Muscle of back (tissue), 11 donors: ENCODE measurements around the gene IL25. TPM values are rescaled to one million over a fixed set of nuclear protein-coding genes. Genes with fewer than 3 reads are reported as not detected.
"Not testable (repeated sequence)": the region's sequence is repeated elsewhere in the genome, so short reads cannot be mapped to it uniquely, and the experiment has no call there.

ENCODE experiments used
- DNase-seq, 3 donors: peaks; one replicate each; pipeline versions ENCODE4 v3.0.0 to v3.0.0-alpha.2; 2013
- polyA plus RNA-seq, 10 donors: library from polyadenylated mRNA; unstranded; fragments of 120-200 nt; gene quantifications; one replicate each; pipeline ENCODE4 v1.2.1, GENCODE V29; 2013; ENCODE audit not compliant: insufficient read length in 10 of 10

Gene IL25
- polyA plus RNA-seq, 10 donors: not detected

DNA sequence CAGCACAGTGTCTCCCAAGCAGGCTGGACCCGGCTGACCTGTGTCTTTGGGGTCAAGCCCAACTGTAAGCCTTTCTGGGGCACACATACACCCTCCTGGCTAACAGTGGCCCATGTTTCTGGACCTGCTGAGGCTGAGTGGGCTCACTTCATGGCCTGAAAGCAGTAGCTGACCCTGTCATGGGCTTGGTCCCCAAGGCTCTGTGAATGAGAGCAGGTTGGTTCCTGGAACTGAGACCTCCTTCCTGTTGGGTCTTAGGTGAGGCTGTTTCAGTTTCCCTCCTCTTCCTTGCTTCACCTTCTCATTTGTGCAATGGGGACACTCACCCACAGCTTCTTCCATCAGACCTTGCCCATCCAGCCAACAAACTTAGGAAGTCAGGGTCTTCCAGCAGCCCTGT is 744 bp upstream of the IL25 start:
- no peak for DNase-seq

DNA sequence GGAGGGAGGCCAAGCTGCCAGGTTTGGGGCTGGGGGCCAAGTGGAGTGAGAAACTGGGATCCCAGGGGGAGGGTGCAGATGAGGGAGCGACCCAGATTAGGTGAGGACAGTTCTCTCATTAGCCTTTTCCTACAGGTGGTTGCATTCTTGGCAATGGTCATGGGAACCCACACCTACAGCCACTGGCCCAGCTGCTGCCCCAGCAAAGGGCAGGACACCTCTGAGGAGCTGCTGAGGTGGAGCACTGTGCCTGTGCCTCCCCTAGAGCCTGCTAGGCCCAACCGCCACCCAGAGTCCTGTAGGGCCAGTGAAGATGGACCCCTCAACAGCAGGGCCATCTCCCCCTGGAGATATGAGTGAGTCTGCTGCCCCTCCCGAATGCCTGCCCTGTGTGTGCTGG is 432 bp downstream of the IL25 start:
- no peak for DNase-seq

DNA sequence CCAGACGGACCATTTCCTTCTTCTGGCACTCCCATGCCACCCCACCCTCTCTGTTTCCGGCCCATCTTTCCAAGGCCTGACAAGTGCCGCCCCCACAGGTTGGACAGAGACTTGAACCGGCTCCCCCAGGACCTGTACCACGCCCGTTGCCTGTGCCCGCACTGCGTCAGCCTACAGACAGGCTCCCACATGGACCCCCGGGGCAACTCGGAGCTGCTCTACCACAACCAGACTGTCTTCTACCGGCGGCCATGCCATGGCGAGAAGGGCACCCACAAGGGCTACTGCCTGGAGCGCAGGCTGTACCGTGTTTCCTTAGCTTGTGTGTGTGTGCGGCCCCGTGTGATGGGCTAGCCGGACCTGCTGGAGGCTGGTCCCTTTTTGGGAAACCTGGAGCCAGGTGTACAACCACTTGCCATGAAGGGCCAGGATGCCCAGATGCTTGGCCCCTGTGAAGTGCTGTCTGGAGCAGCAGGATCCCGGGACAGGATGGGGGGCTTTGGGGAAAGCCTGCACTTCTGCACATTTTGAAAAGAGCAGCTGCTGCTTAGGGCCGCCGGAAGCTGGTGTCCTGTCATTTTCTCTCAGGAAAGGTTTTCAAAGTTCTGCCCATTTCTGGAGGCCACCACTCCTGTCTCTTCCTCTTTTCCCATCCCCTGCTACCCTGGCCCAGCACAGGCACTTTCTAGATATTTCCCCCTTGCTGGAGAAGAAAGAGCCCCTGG is 3.1 kb downstream of the IL25 start:
- no peak for DNase-seq

DNA sequence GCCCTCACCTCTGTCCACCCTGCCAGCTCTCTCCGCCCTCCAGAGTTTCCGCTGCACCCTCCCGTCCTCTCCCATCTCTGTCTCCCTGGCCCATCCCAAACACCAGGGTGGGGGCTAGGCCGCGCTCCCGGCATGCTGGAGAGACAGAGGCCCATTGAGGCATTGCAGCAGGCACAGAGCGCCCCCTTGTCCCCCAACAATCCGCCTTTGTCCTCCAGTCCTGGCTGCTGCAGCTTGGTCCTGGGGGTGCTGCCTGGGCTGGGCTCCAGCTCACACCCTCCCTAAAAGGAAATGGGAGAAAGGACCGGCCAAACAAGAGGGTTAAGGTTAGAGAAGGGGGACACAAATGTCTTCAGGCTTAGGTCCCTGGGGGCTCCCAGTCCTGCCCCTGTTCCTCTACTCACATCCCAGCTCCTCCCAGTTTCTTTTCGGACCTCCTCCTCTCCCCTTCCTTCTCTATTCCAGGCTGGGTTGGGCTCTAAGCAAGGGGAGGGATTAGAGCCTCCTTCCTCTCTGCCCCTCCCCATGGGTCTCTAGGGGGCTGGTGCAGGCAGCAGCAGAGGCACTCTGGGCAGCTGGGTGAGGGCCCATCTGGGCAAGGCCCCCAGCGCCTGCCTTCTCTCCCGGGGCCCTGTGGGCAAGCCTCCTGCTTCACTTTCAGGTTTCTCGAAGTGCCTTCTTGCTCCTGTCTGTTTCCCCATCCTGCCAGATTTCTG is 4.0 kb downstream of the IL25 start, which contains the start of gene CMTM5:
CMTM5 (plus strand) TSS at position 565 of the 716 bp plus-strand sequence. CDS start 206 bp downstream, outside the sequence.
- DNase-seq: peak in 2 of 3 donors; percentile 33 to 63

DNA sequence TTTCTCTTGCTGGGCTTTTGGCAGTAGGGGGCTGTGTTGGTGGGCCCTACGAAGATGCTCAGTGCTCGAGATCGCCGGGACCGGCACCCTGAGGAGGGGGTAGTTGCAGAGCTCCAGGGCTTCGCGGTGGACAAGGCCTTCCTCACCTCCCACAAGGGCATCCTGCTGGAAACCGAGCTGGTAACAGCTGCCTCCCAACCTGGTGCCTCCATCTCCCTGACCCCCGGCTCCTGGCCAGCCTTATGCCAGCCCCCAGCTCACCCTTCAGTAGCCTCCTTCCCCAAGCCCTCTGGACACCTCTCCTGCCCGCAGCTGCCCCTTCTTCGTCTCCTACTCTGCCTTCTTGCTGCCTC is 4.6 kb downstream of the IL25 start:
- DNase-seq: no peak

DNA sequence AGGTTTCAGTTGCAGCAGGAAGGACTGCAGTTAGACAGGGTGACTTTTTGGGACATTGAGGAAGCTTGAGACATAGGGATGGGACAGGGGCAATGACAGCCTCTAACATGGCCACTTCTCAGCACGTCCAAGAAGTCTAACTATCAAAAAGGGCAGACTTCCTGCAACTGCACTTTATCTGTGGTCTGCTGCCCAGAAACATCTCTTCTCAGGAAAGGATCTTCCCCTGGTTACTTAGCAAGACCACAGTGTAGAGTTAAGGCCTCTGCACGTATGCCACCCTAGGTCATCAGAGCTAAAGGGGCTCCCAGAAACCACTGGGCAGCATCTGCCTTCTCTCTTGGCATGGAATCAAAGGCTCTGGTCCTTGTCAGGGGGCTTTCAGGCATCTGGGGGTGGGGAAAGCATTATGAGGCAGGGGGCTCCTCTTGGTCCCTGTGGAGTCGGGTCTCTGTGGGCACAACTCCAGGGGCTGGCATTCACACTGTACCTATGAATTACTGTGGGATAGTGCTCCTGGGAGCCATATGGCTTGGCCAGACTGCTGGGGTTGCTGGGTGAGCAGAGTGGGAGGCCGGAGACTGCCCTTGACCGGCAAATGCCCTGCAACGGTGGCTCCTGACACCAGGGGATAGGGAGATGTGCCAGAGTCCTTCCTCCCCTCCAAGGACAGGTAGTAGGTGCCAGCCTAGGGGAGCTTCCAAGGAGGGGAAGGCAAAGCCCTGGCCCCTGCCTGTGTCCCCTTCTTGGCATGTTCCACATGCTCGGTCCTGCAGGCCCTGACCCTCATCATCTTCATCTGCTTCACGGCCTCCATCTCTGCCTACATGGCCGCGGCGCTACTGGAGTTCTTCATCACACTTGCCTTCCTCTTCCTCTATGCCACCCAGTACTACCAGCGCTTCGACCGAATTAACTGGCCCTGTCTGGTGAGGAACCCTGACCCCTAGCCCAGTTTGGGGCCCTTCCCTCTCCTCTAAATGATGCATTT is 5.3 kb downstream of the IL25 start:
- DNase-seq: no peak

DNA sequence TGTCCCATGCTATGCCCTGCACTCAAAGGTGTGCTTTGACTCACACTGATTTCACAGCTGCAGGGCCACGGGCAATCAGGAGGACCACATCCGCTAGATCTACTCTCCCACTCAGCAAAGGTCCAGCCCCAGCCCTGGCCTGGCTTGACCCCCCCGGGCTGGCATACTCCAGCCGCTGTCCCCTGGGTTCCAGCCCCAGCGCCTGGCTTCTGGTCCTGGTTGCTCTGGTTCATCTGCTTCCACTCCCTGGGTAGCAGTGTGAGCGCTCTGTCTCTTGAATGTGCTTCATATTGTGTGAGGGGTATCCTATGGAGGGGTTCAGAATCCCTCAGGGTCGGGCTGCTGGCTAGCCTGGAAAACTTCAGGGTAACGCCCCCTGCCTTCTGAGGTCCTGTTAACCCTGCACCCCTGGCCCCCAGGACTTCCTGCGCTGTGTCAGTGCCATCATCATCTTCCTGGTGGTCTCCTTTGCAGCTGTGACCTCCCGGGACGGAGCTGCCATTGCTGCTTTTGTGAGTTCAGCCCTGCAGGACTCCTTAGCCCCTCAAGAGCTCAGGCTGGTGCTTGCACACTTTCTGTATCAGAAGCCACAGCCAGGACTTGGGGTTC is 6.1 kb downstream of the IL25 start:
- no peak for DNase-seq

DNA sequence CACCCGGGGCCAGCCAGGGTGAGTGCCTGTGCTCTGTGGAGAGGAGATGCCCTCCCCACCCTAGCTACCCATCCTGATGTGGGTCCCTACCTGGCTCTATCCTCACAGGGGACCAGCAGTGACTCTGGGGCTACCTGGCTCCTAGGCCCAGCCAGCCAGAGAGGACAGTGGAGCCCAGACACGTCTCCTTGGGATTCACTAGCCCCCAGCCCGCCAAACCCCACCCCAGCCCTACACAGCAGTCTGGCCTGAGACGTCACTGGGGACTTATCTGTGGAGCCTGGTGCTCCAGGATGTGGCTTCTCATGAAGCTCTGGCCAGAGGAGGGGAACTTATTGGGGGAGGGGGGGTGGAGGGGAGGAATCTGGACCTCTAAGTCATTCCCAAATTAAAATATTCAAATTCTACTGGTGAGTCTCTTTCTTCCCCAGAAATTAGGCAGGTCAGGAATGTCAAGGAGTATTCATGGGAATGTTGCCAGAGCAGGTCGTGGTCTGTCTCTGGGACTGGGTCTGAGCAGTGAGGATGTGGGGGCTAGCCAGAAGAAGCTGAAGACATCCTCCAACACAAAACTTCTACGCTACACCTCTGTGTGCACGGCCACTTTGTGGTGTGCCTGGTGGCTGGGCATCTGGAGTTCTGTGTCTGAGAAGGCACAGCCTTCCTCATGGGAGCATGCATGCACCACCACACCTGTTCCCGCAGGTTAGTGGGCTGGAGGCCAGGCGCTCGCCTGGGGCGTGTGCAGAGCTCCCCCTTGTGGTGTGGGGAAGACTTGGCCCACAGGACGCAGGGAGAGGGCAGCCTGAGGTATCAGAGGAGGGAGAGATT is 7.0 kb downstream of the IL25 start:
- peak in 2 of 3 donors; percentile 53 to 55 for DNase-seq

DNA sequence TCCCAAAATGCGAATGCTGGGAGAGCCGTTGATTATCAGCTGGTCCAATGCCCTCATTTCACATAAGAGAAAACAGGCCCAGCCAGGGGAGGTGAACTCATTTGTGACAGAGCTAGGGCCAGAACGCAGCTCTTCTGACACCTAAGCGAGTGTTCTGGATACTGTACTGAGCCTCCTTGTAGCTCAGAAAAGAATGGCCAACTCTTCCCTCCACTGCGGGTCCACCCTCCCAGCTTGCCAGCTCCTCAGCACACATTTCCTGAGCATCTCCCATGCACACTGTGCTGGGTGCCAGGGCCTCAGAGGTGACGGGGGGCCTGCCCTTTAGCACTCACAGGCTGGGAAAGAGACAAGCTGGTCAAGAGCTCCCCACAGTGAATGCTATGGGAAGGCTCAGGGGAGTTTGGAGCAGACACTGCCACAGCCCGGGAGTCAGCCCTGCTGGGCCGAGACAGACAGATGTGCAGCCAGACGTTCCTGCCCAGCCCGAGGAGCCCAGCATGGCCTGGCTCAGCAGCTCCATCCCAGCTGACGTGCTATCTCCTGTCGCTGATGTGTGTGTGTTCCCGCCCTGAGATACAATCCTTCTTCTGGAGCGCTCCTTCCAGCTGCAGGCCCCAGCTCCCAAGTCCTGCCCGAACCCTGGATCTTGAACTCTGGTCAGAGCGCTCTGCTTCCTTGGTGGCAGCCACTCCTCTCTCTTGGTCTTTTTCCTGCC is 7.7 kb downstream of the IL25 start:
- peak in 1 of 3 donors; percentile 58 for DNase-seq

DNA sequence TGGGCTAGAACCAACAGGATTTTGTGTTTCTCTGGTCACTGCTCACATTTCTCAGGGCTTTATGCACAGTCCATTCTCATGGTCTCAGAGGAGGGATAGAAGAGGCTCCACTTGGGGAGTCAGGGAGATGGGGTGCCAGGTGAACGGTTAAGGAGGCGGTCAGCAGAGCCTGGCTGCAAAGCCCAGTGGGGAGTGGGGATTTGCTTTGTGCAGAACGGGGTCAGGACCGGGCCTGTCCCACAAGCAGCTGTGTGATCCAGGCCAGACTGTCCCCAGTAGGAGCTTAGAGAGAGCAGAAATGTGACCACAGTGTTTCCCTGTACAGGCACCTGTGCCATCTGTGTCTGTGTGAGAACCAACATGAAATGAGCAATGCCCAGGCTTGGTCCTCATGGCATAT is 8.4 kb downstream of the IL25 start:
- DNase-seq: no peak

DNA sequence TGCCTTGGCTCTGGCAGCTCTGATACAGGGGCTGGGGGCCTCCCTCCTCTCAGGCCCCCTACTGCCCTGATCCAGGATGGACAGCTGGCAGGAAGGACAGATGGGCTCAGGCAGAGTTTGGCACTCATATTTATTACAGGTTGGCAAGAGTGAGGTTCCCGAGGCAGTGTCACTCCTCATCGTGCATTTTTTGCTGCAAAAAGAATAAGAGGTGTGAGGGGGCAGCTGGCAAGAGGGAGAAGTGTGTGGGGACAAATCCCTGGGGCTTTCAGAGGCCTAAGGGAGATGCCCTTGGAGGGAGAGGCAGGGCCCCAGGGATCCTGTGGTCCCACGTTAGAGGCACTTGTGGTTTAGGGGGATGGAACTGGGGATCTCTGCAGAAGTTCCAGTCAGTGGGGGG is 9.3 kb downstream of the IL25 start:
- DNase-seq: no peak

DNA sequence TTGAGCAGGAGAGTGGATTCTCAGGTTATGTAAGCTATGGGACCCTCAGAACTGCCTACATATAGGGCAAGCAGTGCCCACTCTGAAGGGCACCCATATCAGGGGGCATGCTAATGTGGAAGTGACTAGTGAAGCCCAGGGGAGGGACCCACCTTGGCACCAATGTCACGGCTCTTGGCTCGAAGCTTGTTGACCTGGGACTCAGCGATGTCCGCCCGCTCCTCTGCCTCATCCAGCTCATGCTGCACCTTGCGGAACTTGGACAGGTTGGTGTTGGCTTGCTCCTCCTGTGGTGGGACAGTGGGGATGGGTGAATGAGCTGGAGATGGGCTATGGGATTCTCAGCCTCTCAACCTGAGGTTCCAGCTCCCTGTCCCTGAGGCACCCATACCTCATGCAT is 9.7 kb downstream of the IL25 start:
- no peak for DNase-seq

DNA sequence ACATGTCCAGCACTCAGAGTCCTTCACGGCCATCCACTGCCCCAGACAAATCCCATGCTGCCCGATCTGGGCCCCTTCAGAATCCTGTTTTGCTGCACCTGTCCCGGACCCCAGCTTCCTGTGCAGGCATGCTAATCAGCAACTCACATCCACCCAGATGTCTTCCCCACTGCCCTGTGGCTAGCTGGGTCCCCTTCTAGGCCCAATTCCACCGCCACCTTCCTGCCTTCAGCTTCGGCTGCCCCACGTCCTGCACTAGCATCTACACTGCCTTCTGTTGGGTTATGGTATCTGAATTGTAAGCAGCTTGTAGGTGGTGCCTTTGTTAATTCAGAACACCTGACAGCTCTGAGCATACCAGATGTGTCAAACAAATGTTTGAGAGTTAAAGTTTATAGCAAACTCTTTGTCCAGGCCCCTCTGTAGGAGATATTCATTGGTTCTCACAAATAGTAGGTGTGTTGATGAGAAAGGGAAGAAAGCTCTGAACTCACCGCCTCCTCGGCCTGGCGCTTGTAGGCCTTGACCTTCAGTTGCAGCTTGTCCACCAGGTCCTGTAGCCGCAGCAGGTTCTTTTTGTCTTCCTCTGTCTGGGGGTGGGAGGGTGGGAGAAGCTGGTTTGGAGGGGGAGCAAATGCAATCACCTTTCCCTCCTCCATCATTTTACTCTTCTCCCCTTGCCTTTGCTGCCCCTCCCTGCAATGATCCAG is 10.3 kb downstream of the IL25 start:
- no peak for DNase-seq

DNA sequence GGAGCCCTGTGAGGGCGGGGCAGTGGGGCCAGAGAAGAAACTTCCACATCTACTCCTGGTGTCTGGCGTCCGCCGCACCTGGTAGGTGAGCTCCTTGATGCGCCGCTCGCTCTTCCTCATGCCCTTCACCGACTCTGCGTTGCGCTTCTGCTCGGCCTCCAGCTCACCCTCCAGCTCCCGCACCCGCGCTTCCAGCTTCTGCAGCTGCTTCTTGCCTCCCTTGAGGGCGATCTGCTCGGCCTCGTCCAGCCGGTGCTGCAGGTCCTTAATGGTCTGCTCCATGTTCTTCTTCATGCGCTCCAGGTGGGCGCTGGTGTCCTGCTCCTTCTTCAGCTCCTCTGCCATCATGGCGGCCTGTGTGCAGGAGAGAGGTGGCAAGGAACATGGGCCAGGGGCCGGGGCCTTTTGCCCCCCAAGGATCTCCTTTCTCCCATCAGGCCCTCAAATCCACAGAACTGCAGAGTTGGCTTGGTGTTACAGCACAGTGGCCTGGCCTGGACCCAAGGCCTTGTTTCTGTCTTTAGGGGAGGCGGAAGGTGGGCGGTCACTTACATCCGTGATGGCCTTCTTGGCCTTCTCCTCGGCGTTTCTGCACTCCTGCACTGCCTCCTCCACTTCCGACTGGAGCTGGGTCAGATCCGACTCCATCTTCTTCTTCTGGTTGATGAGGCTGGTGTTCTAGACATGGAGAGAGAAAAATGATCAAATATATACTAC is 11.9 kb downstream of the IL25 start:
- no peak for DNase-seq

DNA sequence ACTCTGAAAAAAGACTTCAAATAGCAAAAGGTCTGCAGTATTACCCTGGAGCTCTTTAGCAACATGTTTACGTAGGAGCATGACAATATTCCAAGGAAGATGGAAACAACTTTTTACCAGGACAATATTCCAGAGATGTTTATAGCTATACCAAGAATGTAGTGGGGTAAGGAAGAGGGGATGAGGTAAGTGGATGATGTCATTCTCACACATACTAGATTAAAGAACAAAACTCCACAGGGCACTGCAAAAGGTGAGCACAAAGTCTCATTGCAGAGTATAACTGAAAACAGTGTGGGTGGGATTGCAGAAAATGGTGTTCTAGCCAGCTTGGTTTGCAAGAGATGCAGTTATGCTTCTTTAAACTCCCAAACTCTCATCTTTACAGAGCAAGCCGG is 12.6 kb downstream of the IL25 start:
- no peak for DNase-seq

DNA sequence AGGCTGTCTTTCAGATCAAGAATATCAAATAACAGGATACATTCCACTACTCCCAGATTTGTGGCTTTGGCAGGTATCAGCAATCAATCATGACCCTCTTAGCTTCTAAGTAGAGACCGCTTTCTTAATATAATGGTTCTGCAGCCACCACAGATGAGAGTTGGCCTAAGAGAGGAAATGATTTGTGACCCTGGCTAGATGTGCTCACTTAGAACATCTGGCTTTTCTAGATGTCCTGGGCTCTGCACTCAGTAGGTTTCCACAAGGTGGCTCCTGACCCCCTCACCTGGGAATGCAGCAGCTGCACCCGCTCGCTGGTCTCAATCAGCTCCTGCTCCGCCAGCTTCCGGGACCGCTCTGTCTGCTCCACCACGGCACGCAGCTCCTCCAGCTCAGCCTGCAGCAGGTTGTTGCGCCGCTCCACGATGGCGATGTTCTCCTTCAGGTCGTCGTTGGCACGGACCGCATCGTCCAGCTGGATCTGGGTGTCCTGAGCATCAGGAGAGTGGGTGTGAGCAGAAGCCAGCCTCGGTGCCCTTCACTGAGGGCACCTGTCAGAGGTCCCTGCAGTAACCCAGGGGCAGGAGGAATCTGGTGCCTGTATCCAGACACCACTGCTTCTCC is 13.1 kb downstream of the IL25 start:
- no peak for DNase-seq

DNA sequence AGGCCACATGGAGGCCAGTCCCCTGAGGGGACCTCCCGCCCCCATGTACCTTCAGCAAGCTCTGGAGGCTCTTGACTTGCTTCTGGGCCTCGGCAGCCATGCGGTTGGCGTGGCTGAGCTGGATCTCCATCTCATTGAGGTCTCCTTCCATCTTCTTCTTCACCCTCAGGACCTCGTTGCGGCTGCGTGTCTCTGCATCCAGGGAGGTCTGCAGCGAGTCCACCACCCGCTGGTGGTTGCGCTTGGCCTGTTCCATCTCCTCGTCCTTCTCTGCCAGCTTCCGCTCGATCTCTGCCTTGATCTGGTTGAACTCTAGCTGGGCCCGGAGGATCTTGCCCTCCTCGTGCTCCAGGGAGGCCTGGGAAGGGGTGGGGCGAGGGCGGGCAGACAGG is 13.7 kb downstream of the IL25 start:
- not testable (repeated sequence) for DNase-seq

DNA sequence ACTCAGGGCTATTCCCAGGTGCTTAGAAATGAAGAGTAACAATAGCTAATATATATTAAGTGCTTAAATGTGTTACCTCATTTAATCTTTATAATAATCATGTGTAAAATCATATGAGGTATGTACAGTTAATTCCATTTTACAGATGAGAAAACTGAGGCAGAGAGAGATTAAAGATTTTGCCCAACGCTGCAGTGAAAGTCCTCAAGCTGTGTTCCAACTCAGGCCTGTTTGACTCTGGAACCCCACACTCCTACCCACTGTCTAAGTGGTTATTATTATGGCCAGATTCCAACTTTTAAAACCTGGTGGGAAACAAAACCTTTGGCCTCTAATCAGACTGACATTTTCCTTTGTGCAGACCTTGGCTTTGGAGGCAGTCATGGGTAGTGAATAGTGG is 14.4 kb downstream of the IL25 start:
- no peak for DNase-seq
